ENCODE data around the gene POLQ. TPM values are rescaled to one million over a fixed set of nuclear protein-coding genes. Genes with fewer than 3 reads are reported as not detected.

Gene POLQ
- total RNA-seq, 1 experiment from 2014 or later: 14.9 TPM

GRCh38 chr3:121566773-121567172 is 21.0 kb upstream of the POLQ start:
- H3K36me3 Mint-ChIP-seq: no peaks in the 10 kb centered on the region
- H3K4me1 Mint-ChIP-seq: peaks cover 22% of the 10 kb centered on the region
- H3K4me3 Mint-ChIP-seq: no peak overlapping the region
- no peaks in the 10 kb centered on the region for H3K9me3 Mint-ChIP-seq
- H3K27me3 Mint-ChIP-seq (ENCODE audit: low read depth): no peaks in the 10 kb centered on the region
- CTCF ChIA-PET: no interaction called here
- ATAC-seq (no peak), DNase-seq (ENCODE audit: low spot score) (no peak)
- TF ChIP-seq CTCF (IDR thresholded peaks at IDR 0.05) (no peak), MLX (CRISPR knock-in tag; IDR thresholded peaks at IDR 0.05) (no peak), FOXK1 (CRISPR knock-in tag; IDR thresholded peaks at IDR 0.05) (no peak), ZNF423 (CRISPR knock-in tag; IDR thresholded peaks at IDR 0.05) (no peak), USF1 (CRISPR knock-in tag; IDR thresholded peaks at IDR 0.05) (no peak), ZSCAN18 (CRISPR knock-in tag; IDR thresholded peaks at IDR 0.05) (no peak), ZNF532 (CRISPR knock-in tag; IDR thresholded peaks at IDR 0.05; ENCODE audit: borderline replicate concordance) (no peak)
- no peak overlapping the region for H3K27ac Mint-ChIP-seq
- POLR2A ChIA-PET: no interaction called here

- no peak overlapping the region for H3K4me3 Mint-ChIP-seq
- TF ChIP-seq ZNF232 (CRISPR knock-in tag; IDR thresholded peaks at IDR 0.05): no peak
- peak; percentile 74 for ATAC-seq
- H3K27ac Mint-ChIP-seq: peak overlapping the region; percentile 71
- CTCF ChIA-PET: interaction anchor here (0.8 to 1.8 kb wide), 3 partner anchors 9 to 31 kb away, joined by 3 to 6 read pairs (median 6); partner anchors contain the start of genes FBXO40 and POLQ
- H3K27me3 Mint-ChIP-seq (ENCODE audit: low read depth): no peaks in the 10 kb centered on the region
- no peak for DNase-seq (ENCODE audit: low spot score)
- H3K36me3 Mint-ChIP-seq: peaks cover 3% of the 10 kb centered on the region; the same call in 1 of the 2 replicates
- H3K4me1 Mint-ChIP-seq: peaks cover 16% of the 10 kb centered on the region
- POLR2A ChIA-PET: no interaction called here
- H3K9me3 Mint-ChIP-seq: peaks cover 3% of the 10 kb centered on the region
Measured at GRCh38 chr3:121562148-121562547, 16.4 kb upstream of the POLQ start.

- Mint-ChIP-seq H3K27me3 (ENCODE audit: low read depth) (no peaks in the 10 kb centered on the region), H3K9me3 (peaks cover 12% of the 10 kb centered on the region), H3K4me1 (peaks cover 20% of the 10 kb centered on the region), H3K4me3 (no peak overlapping the region), H3K27ac (peak overlapping the region; percentile 76), H3K36me3 (peaks cover 12% of the 10 kb centered on the region)
- DNase-seq (ENCODE audit: low spot score) (no peak), ATAC-seq (no peak)
- CTCF ChIA-PET: no interaction called here
- POLR2A ChIA-PET: no interaction called here
- TF ChIP-seq IRF1 (CRISPR knock-in tag; IDR thresholded peaks at IDR 0.05): no peak
- TF ChIP-seq ARID4B (CRISPR knock-in tag; IDR thresholded peaks at IDR 0.05; ENCODE audit: borderline replicate concordance): no peak
- no peak for TF ChIP-seq ZBTB21 (CRISPR knock-in tag; IDR thresholded peaks at IDR 0.05; ENCODE audit: borderline replicate concordance)
- no peak for TF ChIP-seq ZNF671 (CRISPR knock-in tag; IDR thresholded peaks at IDR 0.05)
- no peak for TF ChIP-seq ZNF317 (CRISPR knock-in tag; IDR thresholded peaks at IDR 0.05; ENCODE audit: borderline replicate concordance, low read depth)
- TF ChIP-seq GABPB1 (CRISPR knock-in tag; IDR thresholded peaks at IDR 0.05): no peak
Measured at GRCh38 chr3:121557426-121557934, 11.7 kb upstream of the POLQ start.
